Right atrium auricular region (tissue), 2 donors: ENCODE measurements around the gene MDM2. TPM values are rescaled to one million over a fixed set of nuclear protein-coding genes. Genes with fewer than 3 reads are reported as not detected.

Experiments used
- DNase-seq: peaks from one replicate; pipeline ENCODE4 v3.0.0-alpha.2; 2019; ENCODE audit warnings: low spot score
- H3K27ac ChIP-seq, 2 donors: fragments of 200-600 bp; sonication (generic); 1 replicate in 1 of 2; 2 replicates in 1 of 2; pipeline ENCODE4 v1.5.1; 2016 to 2019
- H3K27me3 ChIP-seq, 2 donors: fragments of 200-600 bp; sonication (generic); one replicate each; pipeline versions ENCODE4 v1.5.1 to v1.6.0; 2017 to 2019
- H3K36me3 ChIP-seq: fragments of 200-600 bp; sonication (generic); one replicate; pipeline ENCODE4 v1.5.1; 2016
- H3K4me1 ChIP-seq, 2 donors: fragments of 200-600 bp; sonication (generic); one replicate each; pipeline versions ENCODE4 v1.5.1 to v1.6.0; 2017 to 2019
- H3K4me3 ChIP-seq, 2 donors: fragments of 200-600 bp; sonication (generic); 1 replicate in 1 of 2; 2 replicates in 1 of 2; pipeline ENCODE4 v1.5.1; 2017 to 2019; ENCODE audit warnings: mild to moderate bottlenecking in 1 of 2, moderate library complexity in 1 of 2
- H3K9me3 ChIP-seq, 2 donors: fragments of 200-600 bp; sonication (generic); one replicate each; pipeline ENCODE4 v1.5.1; 2019
- CTCF ChIP-seq, 2 donors: fragments of 200-600 bp; sonication (generic); IDR thresholded peaks; one replicate each; pipeline ENCODE4 v1.5.1; 2019; ENCODE audit warnings: antibody characterized with exemption in 2 of 2
- total RNA-seq, 2 donors: library from RNA; depleted of rRNA; stranded (reverse); fragments of >200 nt; gene quantifications; one replicate each; pipeline ENCODE4 v1.1.0, GENCODE V29; 2016

The MDM2 gene
- total RNA-seq, 2 donors from 2014 or later, result 36.0 to 36.6 TPM

DNA sequence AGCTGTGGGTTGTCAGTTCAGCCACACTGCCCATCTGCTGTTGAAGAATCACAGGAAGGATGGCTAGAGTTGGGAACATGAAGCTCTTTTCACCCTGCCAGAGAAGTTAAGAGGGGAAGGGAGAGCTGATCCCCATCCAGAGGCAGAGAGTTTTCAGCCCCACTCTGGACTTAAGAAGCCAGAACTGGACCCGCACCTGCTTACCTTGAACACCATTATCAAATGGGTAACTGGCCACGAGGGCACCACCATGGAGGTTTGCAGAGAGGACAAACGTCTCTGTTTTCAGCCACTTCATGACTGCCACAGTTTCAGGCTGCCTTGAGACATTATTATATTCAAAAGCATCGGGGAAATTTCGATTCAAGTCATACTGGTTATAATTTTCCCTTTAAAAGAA is 62.0 kb downstream of the MDM2 start:
- Histone ChIP-seq H3K9me3 (no peaks in the 10 kb centered on the region), H3K4me1 (no peaks in the 10 kb centered on the region), H3K4me3 (no peak overlapping the region), H3K36me3 (no peaks in the 10 kb centered on the region), H3K27ac (no peak overlapping the region), H3K27me3 (no peaks in the 10 kb centered on the region)
- TF ChIP-seq CTCF (IDR thresholded peaks at IDR 0.05), result no peak
- no peak for DNase-seq

GRCh38 chr12:68870443-68870842 is 62.5 kb downstream of the MDM2 start:
- no peaks in the 10 kb centered on the region for H3K4me1 ChIP-seq
- H3K9me3 ChIP-seq, result no peaks in the 10 kb centered on the region

DNA sequence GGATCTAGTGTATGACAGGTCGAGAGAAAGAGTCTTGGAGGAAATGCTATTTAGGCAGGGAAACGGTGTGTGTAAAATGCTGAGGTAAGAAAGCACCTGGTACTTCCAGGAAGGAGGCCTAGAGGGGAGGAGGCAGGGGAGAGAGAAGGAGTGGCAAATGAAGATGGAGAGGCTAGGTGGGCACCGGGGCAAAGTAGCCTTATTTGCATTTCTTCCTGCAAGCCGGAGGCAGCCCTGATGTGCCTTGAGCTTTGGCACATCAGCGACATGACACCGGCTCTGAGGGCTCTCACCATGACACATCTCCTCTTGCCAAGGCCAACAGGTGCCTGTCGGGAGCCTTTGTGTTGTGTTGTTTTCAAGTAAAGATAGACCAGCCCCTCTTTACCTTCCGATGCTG is 63.4 kb downstream of the MDM2 start:
- no peak for TF ChIP-seq CTCF (IDR thresholded peaks at IDR 0.05)
- H3K27ac ChIP-seq, result no peak overlapping the region
- no peak for DNase-seq

More at GRCh38 chr12:68870443-68870842, 62.5 kb downstream of the MDM2 start:
- no peaks in the 10 kb centered on the region for H3K27me3 ChIP-seq
- no peak for DNase-seq
- no peak overlapping the region for H3K27ac ChIP-seq
- H3K36me3 ChIP-seq, result no peaks in the 10 kb centered on the region
- H3K4me3 ChIP-seq, result no peak overlapping the region
- no peak for TF ChIP-seq CTCF (IDR thresholded peaks at IDR 0.05)

GRCh38 chr12:68871921-68872320 is 63.9 kb downstream of the MDM2 start:
- no peaks in the 10 kb centered on the region for H3K27me3 ChIP-seq
- no peaks in the 10 kb centered on the region for H3K4me1 ChIP-seq
- DNase-seq, result no peak
- H3K27ac ChIP-seq, result no peak overlapping the region
- TF ChIP-seq CTCF (IDR thresholded peaks at IDR 0.05), result no peak
- H3K9me3 ChIP-seq, result no peaks in the 10 kb centered on the region
- no peaks in the 10 kb centered on the region for H3K36me3 ChIP-seq
- no peak overlapping the region for H3K4me3 ChIP-seq

More for the DNA sequence above, 63.4 kb downstream of the MDM2 start:
- Histone ChIP-seq H3K4me3 (no peak overlapping the region), H3K36me3 (no peaks in the 10 kb centered on the region), H3K27me3 (no peaks in the 10 kb centered on the region), H3K9me3 (no peaks in the 10 kb centered on the region), H3K4me1 (no peaks in the 10 kb centered on the region)

- H3K9me3 ChIP-seq, result no peaks in the 10 kb centered on the region
- no peaks in the 10 kb centered on the region for H3K4me1 ChIP-seq
- H3K27me3 ChIP-seq, result no peaks in the 10 kb centered on the region
- H3K36me3 ChIP-seq, result no peaks in the 10 kb centered on the region
- no peak overlapping the region for H3K27ac ChIP-seq
- no peak for TF ChIP-seq CTCF (IDR thresholded peaks at IDR 0.05)
- DNase-seq, result no peak
- no peak overlapping the region for H3K4me3 ChIP-seq
Measured at GRCh38 chr12:68873316-68873715, 65.3 kb downstream of the MDM2 start.

DNA sequence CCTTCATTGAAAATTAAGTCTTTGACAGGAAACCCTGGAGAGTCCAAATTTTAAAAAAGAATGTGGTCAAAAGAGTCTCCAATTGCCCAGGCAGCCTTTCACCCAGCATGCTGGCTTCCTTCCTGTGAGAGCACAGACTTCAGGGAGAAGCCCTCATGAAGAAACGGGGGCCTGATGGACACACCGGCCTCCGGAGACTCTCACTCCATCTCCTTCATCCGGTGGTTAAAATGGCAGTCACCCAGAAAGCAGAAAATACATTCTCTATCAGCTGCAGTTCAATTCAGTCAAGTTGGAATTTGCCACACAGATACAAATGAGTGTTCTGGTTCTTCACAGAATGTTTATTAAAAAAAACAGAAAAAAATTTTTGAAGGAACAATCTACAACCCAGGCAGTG is 68.5 kb downstream of the MDM2 start:
- no peak for DNase-seq
- H3K36me3 ChIP-seq, result no peaks in the 10 kb centered on the region
- TF ChIP-seq CTCF (IDR thresholded peaks at IDR 0.05), result no peak
- no peak overlapping the region for H3K27ac ChIP-seq
- H3K4me3 ChIP-seq, result no peak overlapping the region
- H3K27me3 ChIP-seq, result no peaks in the 10 kb centered on the region
- H3K9me3 ChIP-seq, result peaks cover 0 to 8% of the 10 kb centered on the region in 2 donors
- no peaks in the 10 kb centered on the region for H3K4me1 ChIP-seq
